GM21526 (cell line): ENCODE results near the gene LAGE3.
A peak's percentile ranks its signal among the peaks of the same experiment; 100 is the strongest.

Experiments
- ATAC-seq: cut with Tn5 transposase; IDR thresholded peaks from one replicate; pipeline ENCODE4 v1.9.1; 2021; ENCODE audit warnings: moderate library complexity; ENCODE audit not compliant: unreplicated experiment, low FRiP score

Gene LAGE3, protein sequence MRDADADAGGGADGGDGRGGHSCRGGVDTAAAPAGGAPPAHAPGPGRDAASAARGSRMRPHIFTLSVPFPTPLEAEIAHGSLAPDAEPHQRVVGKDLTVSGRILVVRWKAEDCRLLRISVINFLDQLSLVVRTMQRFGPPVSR

DNA sequence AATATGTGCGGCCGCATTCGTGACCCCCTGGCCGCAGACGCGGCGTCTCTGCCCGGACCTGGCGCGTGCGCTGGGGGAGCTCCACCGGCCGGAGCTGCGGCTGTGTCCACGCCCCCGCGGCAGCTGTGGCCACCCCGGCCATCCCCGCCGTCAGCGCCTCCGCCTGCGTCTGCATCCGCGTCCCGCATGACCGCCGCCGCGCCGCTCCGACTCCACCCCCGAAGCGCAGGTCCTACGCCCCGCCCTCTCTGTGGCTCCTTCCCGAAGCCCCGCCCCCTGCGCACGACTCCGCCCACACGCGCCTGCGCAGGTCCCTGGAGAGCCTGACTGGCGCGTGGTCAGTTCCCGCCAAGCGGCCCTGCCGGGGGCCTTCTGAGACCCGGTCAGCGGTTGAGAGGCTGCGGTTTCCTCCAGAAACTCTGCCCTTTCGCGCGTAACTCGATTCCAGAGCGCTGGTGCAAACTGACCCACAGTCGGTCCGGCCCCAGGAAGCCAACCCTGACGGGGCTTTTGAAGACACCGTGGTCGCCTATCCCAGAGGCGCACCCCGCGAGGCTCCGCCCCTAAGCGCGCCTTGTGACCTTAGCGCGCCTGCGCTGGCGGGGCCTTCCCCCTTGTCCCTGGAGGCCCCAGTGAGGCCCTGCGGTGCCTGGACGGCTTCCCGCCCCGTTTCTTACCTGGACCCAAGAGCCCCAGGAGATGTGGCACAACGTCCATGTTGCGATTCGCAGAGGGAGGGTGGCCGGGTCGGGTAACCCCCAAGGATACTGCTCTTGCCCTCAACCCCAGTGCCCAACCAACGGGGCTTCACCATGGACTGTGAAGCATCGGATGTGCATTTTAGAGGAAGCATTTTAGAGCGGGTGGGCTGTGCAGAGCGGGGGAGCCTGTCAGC lies at the start of gene LAGE3:
Gene LAGE3, minus strand, starts transcription at position 554 of the 895 bp plus-strand sequence. Its CDS starts 366 bp downstream, at position 188.
- peak; percentile 78 for ATAC-seq

DNA sequence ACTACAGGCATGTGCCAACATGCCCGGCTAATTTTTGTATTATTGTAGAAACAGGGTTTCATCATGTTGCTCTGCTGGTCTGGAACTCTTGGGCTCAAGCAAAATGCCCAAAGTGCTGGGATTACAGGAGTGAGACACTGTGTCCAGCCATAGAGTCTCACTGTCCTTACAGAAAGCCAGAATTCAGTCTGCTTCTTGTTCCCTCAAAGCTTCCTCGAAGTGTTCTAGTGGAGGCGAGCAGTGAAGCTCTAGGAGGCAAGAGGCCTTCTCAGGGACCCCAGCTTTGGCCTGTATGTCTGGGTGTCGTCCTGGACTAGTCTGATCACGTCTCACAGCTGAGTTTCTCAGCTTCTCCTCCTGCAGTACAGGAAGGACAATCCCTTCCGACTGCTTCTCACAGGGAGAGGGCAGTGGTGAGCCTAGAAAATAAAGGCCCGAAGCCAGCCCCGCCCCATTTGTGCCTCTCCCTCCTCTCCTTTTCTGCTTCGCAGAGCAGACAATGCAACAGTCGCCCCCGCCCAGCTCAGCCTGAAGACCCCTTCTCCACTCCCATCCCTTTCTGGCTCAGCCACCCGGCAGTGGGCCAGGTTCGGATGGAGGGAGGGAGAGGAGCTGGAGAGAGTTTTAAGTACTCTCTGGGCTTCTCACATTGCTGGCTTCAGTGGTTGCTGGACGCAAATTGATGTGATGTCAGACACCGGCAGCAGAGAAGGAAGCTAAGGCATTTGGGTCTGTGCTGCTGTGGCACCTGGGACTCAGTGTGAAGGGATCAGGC lies 48.0 kb upstream of the LAGE3 start:
- ATAC-seq: no peak

DNA sequence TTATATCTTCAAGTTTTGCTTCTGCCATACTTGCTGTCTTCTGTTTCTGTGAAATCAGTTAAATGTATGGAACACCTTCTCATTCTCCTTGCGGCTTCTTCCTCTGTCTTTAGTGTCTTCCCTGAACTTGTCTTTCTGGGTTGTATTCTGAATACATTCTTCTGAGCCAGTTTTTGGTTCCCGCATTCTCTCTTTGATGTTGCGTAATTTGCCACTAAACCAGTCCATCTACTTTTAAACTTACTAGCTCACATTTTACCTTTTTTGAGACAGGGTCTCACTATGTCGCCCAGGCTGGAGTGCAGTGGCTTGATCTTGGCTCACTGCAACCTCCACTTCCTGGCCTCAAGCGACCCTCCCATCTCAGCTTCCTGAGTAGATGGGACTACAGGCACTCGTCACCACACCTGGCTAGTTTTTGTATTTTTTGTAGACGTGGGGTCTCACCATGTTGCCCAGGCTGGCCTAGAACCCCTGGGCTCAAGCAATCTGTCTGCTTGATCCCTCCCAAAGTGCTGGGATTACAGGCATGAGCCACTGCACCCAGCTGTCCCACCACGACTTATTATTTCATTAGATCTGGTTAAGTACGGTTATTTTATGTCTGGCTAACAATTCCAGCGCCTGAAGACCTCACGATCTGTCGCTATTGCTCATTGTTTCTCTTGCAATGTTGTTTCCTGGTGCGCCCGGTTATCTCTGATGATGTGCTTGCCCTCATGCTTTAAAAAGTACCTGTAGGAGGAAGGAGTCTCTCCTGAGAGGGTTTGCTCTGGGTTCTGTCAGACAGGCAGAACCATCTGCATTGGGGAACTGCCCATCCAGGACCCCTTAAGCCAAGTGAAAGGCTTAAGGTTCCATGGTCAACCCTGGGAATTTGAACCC lies 46.8 kb upstream of the LAGE3 start:
- ATAC-seq: no peak

- no peak for ATAC-seq
Observed at GRCh38 chrX:154519389-154519788, 40.3 kb upstream of the LAGE3 start.

GRCh38 chrX:154517101-154517781 lies 38.2 kb upstream of the LAGE3 start:
- ATAC-seq: no peak

DNA sequence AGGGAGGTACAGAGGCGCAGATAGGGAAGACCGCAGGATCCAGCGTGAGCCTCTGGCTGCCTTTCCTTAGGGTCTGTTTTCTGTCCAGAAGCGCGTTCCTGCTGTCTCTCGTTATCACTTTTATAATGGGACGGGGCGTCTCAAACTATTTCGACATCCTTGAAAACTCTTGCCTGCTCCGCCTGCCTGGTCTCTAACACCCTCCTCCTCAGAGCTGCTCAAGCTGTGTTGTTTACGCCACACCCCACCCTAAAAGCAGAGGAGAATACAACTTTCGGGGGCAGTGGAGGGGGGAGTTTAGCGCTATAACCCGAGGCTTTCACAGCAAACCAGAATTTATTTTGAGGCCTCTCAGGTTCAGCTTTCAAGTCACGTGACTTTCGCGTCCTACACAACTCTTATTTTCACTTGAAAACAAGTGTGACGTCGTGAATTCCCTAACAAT lies 37.6 kb upstream of the LAGE3 start:
- no peak for ATAC-seq

- peak; percentile 80 for ATAC-seq
Observed at GRCh38 chrX:154515966-154516655, 37.0 kb upstream of the LAGE3 start, which contains the start of gene FAM3A. Gene FAM3A (minus strand): TSS chrX:154516232. CDS start chrX:154515772, 460 bp downstream.

DNA sequence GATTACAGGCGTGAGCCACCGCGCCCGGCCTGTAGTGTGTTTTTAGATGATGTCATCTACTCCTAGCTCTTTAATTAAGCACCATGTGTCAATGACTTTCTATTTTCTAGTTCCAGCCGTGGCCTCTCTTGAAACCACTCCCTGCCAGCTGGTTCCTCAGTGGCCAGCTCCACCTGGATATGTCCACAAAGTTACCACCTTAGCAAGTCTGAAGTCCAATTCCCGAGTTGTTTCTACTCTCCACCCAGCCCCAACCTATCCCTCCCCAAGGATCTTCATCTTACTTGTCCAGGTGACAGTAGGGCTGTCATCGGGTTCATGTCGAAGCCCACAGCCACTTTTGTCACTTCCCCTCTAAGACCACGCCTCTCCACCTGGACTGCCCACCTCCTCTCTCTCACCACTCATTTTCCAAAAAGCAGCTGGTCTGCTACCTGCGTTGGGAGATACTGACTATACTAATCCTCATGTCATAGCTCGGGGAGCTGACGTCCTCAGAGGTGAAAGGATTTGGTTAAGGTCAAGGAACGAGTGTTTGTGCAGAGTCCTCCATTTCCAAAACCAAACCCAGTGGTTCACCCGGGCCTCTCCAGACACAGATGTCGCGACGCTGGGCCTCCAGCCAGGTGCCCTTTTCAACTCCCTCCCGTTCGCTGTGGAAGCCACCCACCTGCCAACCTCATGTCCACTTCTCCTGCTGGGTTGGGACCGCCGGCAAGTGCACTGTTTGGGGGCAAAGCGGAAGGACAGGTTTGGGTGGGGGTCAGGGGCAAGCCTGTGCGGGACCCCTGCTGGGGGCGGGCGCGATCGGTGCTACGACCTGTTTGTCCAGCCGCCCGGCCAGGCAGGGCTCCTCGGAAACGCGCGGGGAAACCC lies 36.2 kb upstream of the LAGE3 start:
- no peak for ATAC-seq

- no peak for ATAC-seq
Observed at GRCh38 chrX:154513716-154514115, 34.6 kb upstream of the LAGE3 start.

- ATAC-seq: no peak
Observed at GRCh38 chrX:154512879-154513553, 33.9 kb upstream of the LAGE3 start.

DNA sequence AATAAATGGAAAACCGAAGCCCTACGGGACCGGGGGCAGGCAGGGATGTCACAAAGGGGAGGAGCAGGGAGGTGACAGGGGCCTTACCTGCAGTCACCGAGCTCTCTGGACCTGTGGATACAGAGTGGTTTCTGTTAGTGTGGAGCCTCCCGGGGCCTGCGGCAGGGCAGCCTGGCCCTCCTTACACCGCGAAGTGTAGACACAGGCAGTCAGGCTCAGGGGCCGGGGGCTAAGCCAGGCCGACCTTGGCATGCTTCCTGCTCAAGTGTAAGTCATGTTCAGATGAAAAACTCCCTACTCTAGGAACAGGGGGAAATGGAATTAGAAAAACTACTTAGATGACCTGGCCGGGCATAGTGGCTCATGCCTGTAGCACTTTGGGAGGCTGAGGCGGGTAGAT lies 32.7 kb upstream of the LAGE3 start:
- ATAC-seq: no peak

DNA sequence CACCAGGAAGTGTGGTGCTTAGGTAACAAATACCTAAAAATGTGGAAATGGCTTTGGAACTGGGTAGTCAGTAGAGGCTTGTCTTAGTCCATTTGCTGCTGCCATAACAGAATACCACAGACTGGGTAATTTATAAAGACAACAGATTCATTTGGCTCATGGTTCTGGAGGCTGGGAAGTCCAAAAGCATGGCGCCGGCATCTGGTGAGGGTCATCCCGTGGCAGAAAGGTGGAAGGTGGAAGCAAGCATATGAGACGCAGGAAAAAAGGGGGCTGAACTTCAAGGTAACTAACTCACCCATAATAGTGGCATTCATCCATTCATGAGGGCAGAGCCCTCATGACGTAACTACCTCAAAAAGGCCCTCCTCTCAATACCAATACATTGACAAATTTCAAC lies 30.4 kb upstream of the LAGE3 start:
- ATAC-seq: no peak

DNA sequence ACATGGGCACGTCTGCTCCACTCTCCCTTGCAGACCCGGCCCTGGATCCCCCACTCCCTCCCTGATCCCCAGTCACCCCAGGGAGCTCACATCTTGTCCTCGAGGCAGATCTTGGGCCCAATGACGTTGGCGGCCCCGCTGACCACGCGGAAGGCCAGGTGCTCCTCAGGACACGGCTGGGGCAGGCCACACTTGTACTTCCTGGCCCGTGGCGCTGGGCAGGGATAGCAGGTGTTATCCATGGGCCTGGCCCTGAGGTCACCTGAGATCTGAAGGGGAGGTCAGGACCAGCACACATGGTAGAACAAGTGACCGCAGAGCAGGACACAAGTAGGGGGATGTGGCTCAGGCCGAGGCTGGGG lies 29.3 kb upstream of the LAGE3 start:
- ATAC-seq: no peak

DNA sequence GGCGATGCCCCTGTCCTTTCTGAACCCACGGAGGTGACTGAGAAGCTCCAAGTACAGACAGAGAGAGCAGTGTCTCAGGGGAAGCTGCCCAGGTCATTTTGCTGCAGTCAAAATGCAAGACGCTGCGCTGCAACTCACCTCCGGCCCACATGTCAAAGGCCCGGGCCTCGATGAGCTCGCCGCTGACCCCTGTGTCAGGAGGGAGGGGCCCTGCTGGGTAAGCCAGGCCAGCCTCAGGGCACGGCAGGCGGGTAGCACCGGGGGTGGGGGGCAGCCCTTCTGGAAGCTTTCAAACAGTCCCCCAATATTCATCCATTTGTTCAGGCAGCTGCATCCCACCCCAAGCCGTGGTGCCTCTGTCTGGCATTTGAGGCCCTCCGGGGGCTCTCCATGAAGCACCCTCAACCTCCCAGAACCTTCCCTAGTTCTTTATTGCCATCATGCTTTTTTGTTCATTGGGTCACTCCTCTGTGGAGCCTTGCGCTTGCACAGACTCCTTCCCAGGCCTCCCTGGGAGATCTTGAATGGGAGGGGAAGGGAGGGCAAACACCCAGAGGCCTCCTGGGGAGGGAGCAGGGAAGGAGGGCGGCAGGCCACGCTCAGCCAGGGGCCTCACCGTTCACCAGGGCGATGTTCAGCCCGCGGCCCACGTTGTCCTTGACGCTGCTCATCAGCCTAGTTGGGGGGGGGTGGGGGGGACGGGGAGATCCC lies 28.7 kb upstream of the LAGE3 start:
- no peak for ATAC-seq

- no peak for ATAC-seq
Observed at GRCh38 chrX:154506483-154507332, 27.6 kb upstream of the LAGE3 start.

GRCh38 chrX:154505734-154506133 lies 26.7 kb upstream of the LAGE3 start:
- no peak for ATAC-seq
